K562 (cell line): ENCODE results near the gene CDK14. TPM values are rescaled to one million over a fixed set of nuclear protein-coding genes. Genes with fewer than 3 reads are reported as not detected.

ENCODE experiments used
- ATAC-seq: fragments of 200-7000 bp; cut with Tn5 transposase; 3 replicates; pipeline ENCODE4 v1.9.1; 2020; ENCODE audit warnings: moderate library complexity
- BruUV-seq: library from RNA; stranded (reverse); fragments of 400-500 nt; replicated peaks from 2 replicates; lab custom pipeline; 2021; lab: Mats Ljungman, UMichigan
- CTCF ChIA-PET: fragments of 300-600 bp; formaldehyde crosslinking; extraction: SDS; loops from one replicate; lab custom pipeline; 2021; ENCODE audit warnings: low intra/inter-chr PET ratio; lab: Yijun Ruan, JAX
- POLR2A ChIA-PET: fragments of 300-600, 350-650 bp; sonication (Branson Sonifier 250); formaldehyde crosslinking; extraction: SDS; loops from one replicate; lab custom pipeline; 2021; ENCODE audit warnings: antibody characterized with exemption, inconsistent platforms; lab: Yijun Ruan, JAX
- DNase-seq, 4 experiments: peaks; one replicate each; pipeline versions ENCODE4 v3.0.0 to v3.0.0-alpha.2; 2011 to 2018; ENCODE audit warnings: low spot score in 3 of 4, mixed read lengths in 3 of 4; ENCODE audit errors: extremely low read depth in 1 of 4
- FAIRE-seq: peaks from 2 replicates; lab custom pipeline; 2011; peaks lifted over from hg19 to GRCh38; lab: Jason Lieb, UNC
- H2AFZ ChIP-seq: 2 replicates; pipeline ENCODE4 v1.6.0; 2011; ENCODE audit warnings: low read depth, low read length, control low read depth, inconsistent platforms
- H3K27ac ChIP-seq: fragments of 200-600 bp; 3 replicates; pipeline ENCODE4 v1.8.0; 2011; ENCODE audit warnings: low read depth, mild to moderate bottlenecking, control low read depth, inconsistent platforms, low read length, moderate library complexity, mixed read lengths; ENCODE audit errors: extremely low read depth
- H3K27me3 ChIP-seq, 2 experiments: fragments of 300-600 bp in 1 of 2; 2 replicates in 1 of 2; 3 replicates in 1 of 2; pipeline versions ENCODE4 v1.6.0 to v1.8.0; 2011; ENCODE audit warnings: inconsistent platforms in 2 of 2, low read length in 2 of 2, mild to moderate bottlenecking in 1 of 2, mixed read lengths in 1 of 2, moderate library complexity in 1 of 2; ENCODE audit not compliant: control insufficient read depth in 2 of 2, insufficient read depth in 2 of 2
- H3K36me3 ChIP-seq: fragments of 300-600 bp; 3 replicates; pipeline ENCODE4 v1.8.0; 2011; ENCODE audit warnings: mild to moderate bottlenecking, low read length, inconsistent platforms; ENCODE audit not compliant: control insufficient read depth, insufficient read depth
- H3K4me1 ChIP-seq, 2 experiments: fragments of 200-600 bp in 1 of 2; replicated peaks in 1 of 2; 2 replicates in 1 of 2; 3 replicates in 1 of 2; pipeline versions ENCODE4 v1.5.1 to v1.8.0; 2011; ENCODE audit warnings: inconsistent platforms in 2 of 2, low read length in 2 of 2, mild to moderate bottlenecking in 1 of 2, mixed read lengths in 1 of 2, moderate library complexity in 1 of 2; ENCODE audit not compliant: control insufficient read depth in 2 of 2, insufficient read depth in 2 of 2
- H3K4me2 ChIP-seq: 2 replicates; pipeline ENCODE4 v1.6.1; 2011; ENCODE audit warnings: low read length, control low read depth, inconsistent platforms, mixed read lengths; ENCODE audit not compliant: insufficient read depth
- H3K4me3 ChIP-seq: fragments of 200-600 bp; sonication (generic), shearing (Covaris generic); 2 replicates; pipeline ENCODE4 v1.5.1; 2016; ENCODE audit warnings: control low read depth, inconsistent platforms
- H3K79me2 ChIP-seq: fragments of 200-600 bp; 3 replicates; pipeline ENCODE4 v1.8.0; 2011; ENCODE audit warnings: low read length, inconsistent platforms; ENCODE audit not compliant: control insufficient read depth, insufficient read depth
- H3K9ac ChIP-seq, 2 experiments: 2 replicates each; pipeline versions ENCODE4 v1.6.0 to v1.6.1; 2011; ENCODE audit warnings: low read depth in 2 of 2, low read length in 2 of 2, control low read depth in 1 of 2, inconsistent platforms in 1 of 2, mild to moderate bottlenecking in 1 of 2, mixed read lengths in 1 of 2; ENCODE audit not compliant: insufficient read depth in 1 of 2
- H3K9me1 ChIP-seq: one replicate; pipeline ENCODE4 v1.6.0; 2011; ENCODE audit warnings: inconsistent platforms, mild to moderate bottlenecking, low read length, moderate library complexity; ENCODE audit not compliant: control insufficient read depth, insufficient read depth
- H3K9me3 ChIP-seq: replicated peaks from 2 replicates; pipeline ENCODE4 v1.5.1; 2011; ENCODE audit warnings: low read depth, low read length, inconsistent platforms; ENCODE audit not compliant: control insufficient read depth, insufficient read depth
- H4K20me1 ChIP-seq: replicated peaks from 2 replicates; pipeline ENCODE4 v1.6.1; 2011; ENCODE audit warnings: low read length, inconsistent platforms, mixed read lengths; ENCODE audit not compliant: control insufficient read depth, insufficient read depth
- EZH2 ChIP-seq: IDR thresholded peaks from 2 replicates; pipeline ENCODE4 v1.6.1; 2012; ENCODE audit warnings: low read depth, mild to moderate bottlenecking, inconsistent platforms, low read length, borderline replicate concordance
- JUND ChIP-seq, 2 experiments: IDR thresholded peaks; 2 replicates in 1 of 2; 3 replicates in 1 of 2; pipeline ENCODE4 v1.6.1; 2011; ENCODE audit warnings: borderline replicate concordance in 2 of 2, low read depth in 2 of 2, low read length in 2 of 2, improper control_type of control experiment in 1 of 2, missing biosample characterization in 1 of 2, missing genetic modification characterization in 1 of 2, missing genetic modification reagents in 1 of 2
- KAT7 ChIP-seq: sonication (generic); formaldehyde crosslinking; IDR thresholded peaks from 2 replicates; pipeline ENCODE4 v1.8.0; 2022; ENCODE audit warnings: missing genetic modification reagents, mild to moderate bottlenecking, borderline replicate concordance
- MAFF ChIP-seq: IDR thresholded peaks from 2 replicates; pipeline ENCODE4 v1.6.1; 2012; ENCODE audit warnings: low read length, improper control_type of control experiment
- MED1 ChIP-seq: sonication (generic); formaldehyde crosslinking; IDR thresholded peaks from 2 replicates; pipeline ENCODE4 v1.8.1; 2023; ENCODE audit warnings: missing genetic modification reagents, borderline replicate concordance
- MYNN ChIP-seq, 2 experiments: sonication (generic); formaldehyde crosslinking in 1 of 2; IDR thresholded peaks; 2 replicates each; pipeline versions ENCODE4 v1.5.0 to v1.6.1; 2016 to 2020; ENCODE audit warnings: antibody characterized with exemption in 1 of 2, missing genetic modification reagents in 1 of 2
- NFATC3 ChIP-seq: fragments of 450-650 bp; IDR thresholded peaks from 2 replicates; pipeline ENCODE4 v1.6.1; 2017; ENCODE audit warnings: mild to moderate bottlenecking
- NFIX ChIP-seq: fragments of 250-450 bp; sonication (Bioruptor Pico); IDR thresholded peaks from 2 replicates; pipeline ENCODE4 v1.4.0; 2020; ENCODE audit warnings: low read depth, mild to moderate bottlenecking, moderate library complexity
- NR1H2 ChIP-seq: sonication (generic); formaldehyde crosslinking; IDR thresholded peaks from 2 replicates; pipeline ENCODE4 v1.4.0; 2020; ENCODE audit warnings: mild to moderate bottlenecking, missing genetic modification reagents
- SMARCA5 ChIP-seq: fragments of 450-650 bp; IDR thresholded peaks from 2 replicates; pipeline ENCODE4 v1.6.1; 2016
- ZBTB7A ChIP-seq: IDR thresholded peaks from 2 replicates; pipeline ENCODE4 v1.6.1; 2011; ENCODE audit warnings: low read depth, mild to moderate bottlenecking, low read length, moderate library complexity, borderline replicate concordance; ENCODE audit not compliant: control insufficient read depth
- ZNF589 ChIP-seq: fragments of 200-800 bp; sonication (Bioruptor generic); IDR thresholded peaks from 2 replicates; pipeline ENCODE4 v1.6.1; 2016; ENCODE audit warnings: low read depth, missing genetic modification characterization, missing compliant biosample characterization
- WGBS: fragments of 100-300 bp; shearing (Covaris generic); methylation state at CpG from one replicate; pipeline ENCODE4 v1.1.6; 2016; ENCODE audit warnings: low coverage, mixed read lengths; ENCODE audit not compliant: insufficient coverage; ENCODE audit errors: missing lambda C conversion rate; 5-methylcytosine and 5-hydroxymethylcytosine counted together
- in situ Hi-C: fragments of 300-500 bp; cut with MboI; formaldehyde crosslinking; loops from 4 replicates; pipeline ENCODE4 v1.15.0; 2018; ENCODE audit warnings: inconsistent platforms, mixed read lengths
- intact Hi-C: fragments of 100-400 bp; cut with micrococcal nuclease; formaldehyde crosslinking; loops from 2 replicates; pipeline ENCODE4 v1.14.2; 2022
- polyA plus RNA-seq, 8 experiments: library from polyadenylated mRNA; depleted of rRNA in 4 of 8; stranded (reverse) in 5 of 8; unstranded in 3 of 8; fragments of >200 nt; fragmentation: Nextera tagmentation in 2 of 8; fragmentation: Illumina TruSeq in 1 of 8; extraction: Ambion mirVana in 2 of 8; extraction: Trizol in 1 of 8; gene quantifications; 2 replicates each; pipeline versions ENCODE4 v1.2.1 to v1.2.3, GENCODE V29; 2011 to 2014; ENCODE audit warnings: inconsistent platforms in 1 of 8, missing spikeins in 1 of 8
- total RNA-seq, 7 experiments: library from RNA; depleted of rRNA in 6 of 7; stranded (reverse); fragments of >200 nt in 6 of 7; fragmentation: Illumina TruSeq in 2 of 7; extraction: Trizol in 2 of 7; gene quantifications; 2 replicates each; pipeline versions ENCODE4 v1.2.1 to v1.2.3, GENCODE V29; 2011 to 2021; ENCODE audit warnings: low replicate concordance in 1 of 7
- TF ChIP-seq, protein P1 (sequence below): fragments of 250-450 bp; sonication (Bioruptor Pico); IDR thresholded peaks from 2 replicates; pipeline ENCODE4 v1.5.0; 2021
- TF ChIP-seq, protein P2 (sequence below): sonication (generic); formaldehyde crosslinking; IDR thresholded peaks from 2 replicates; pipeline ENCODE4 v1.8.1; 2022; ENCODE audit warnings: missing genetic modification reagents
- TF ChIP-seq, protein P3 (sequence below): fragments of 450-650 bp; formaldehyde crosslinking; IDR thresholded peaks from 2 replicates; pipeline ENCODE4 v1.4.0; 2022; ENCODE audit warnings: missing genetic modification characterization

Gene CDK14
- total and polyA plus RNA-seq, 9 of the 15 experiments (the other 6 are each of a cell fraction or from before 2014, with no cell fraction given) = 0.03 to 0.91 (median 0.16) TPM

DNA sequence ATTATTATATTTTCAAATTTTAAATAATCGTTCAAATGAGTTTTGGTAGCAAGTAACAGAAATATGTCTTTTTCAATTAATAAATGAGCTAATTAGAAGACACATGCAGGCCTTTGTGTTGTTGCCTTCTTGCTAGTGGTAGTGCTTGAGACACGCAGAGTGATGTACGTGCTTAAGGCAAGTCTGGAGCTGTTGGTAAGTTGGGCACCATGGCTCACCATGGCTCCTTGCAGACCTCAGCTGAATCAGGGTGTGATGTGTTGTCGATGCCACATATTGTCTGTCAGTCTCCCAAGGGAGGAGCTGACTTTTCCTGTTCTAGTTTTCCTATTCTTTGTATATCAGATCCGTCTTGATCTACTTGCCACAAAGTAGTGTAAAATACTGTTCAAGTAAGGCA, 8.3 kb downstream of the CDK14 start:
- TF ChIP-seq MAFF (no peak), SMARCA5 (no peak), MED1 (CRISPR knock-in tag) (no peak), KAT7 (CRISPR knock-in tag) (no peak), JUND (IDR thresholded peaks at IDR 0.05; ENCODE audit: borderline replicate concordance, low read depth, low read length) (no peak), JUND (tag; IDR thresholded peaks at IDR 0.05; ENCODE audit: borderline replicate concordance, low read depth, low read length) (no peak), NFIX (CRISPR knock-in tag) (no peak), ZNF589 (CRISPR knock-in tag) (no peak), ZBTB7A (no peak), MYNN (IDR thresholded peaks at IDR 0.05) (no peak), MYNN (CRISPR knock-in tag; IDR thresholded peaks at IDR 0.05) (no peak), NFATC3 (no peak), NR1H2 (CRISPR knock-in tag) (no peak), EZH2 (no peak)
- TF ChIP-seq, protein P1, sequence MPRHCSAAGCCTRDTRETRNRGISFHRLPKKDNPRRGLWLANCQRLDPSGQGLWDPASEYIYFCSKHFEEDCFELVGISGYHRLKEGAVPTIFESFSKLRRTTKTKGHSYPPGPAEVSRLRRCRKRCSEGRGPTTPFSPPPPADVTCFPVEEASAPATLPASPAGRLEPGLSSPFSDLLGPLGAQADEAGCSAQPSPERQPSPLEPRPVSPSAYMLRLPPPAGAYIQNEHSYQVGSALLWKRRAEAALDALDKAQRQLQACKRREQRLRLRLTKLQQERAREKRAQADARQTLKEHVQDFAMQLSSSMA (CRISPR knock-in tag) = no peak
- TF ChIP-seq, protein P2, sequence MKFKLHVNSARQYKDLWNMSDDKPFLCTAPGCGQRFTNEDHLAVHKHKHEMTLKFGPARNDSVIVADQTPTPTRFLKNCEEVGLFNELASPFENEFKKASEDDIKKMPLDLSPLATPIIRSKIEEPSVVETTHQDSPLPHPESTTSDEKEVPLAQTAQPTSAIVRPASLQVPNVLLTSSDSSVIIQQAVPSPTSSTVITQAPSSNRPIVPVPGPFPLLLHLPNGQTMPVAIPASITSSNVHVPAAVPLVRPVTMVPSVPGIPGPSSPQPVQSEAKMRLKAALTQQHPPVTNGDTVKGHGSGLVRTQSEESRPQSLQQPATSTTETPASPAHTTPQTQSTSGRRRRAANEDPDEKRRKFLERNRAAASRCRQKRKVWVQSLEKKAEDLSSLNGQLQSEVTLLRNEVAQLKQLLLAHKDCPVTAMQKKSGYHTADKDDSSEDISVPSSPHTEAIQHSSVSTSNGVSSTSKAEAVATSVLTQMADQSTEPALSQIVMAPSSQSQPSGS (CRISPR knock-in tag) = no peak
- TF ChIP-seq, protein P3, sequence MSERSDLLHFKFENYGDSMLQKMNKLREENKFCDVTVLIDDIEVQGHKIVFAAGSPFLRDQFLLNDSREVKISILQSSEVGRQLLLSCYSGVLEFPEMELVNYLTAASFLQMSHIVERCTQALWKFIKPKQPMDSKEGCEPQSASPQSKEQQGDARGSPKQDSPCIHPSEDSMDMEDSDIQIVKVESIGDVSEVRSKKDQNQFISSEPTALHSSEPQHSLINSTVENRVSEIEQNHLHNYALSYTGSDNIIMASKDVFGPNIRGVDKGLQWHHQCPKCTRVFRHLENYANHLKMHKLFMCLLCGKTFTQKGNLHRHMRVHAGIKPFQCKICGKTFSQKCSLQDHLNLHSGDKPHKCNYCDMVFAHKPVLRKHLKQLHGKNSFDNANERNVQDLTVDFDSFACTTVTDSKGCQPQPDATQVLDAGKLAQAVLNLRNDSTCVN (CRISPR knock-in tag) = no peak
- CTCF ChIA-PET = no interaction called here
- no peak overlapping the region for H3K4me2 ChIP-seq
- H4K20me1 ChIP-seq = no peaks in the 10 kb centered on the region
- no TSS peak for BruUV-seq
- POLR2A ChIA-PET = no interaction called here
- H3K27ac ChIP-seq = no peak overlapping the region
- H3K36me3 ChIP-seq = no peaks in the 10 kb centered on the region
- FAIRE-seq (no peak), ATAC-seq (no peak), DNase-seq (no peak)
- H3K9me3 ChIP-seq = no peaks in the 10 kb centered on the region
- WGBS = 0% methylated on average over 5 of the region's 5 CpGs
- in situ Hi-C loops = no loop called here
- no peaks in the 10 kb centered on the region for H3K9me1 ChIP-seq
- no peak overlapping the region for H2AFZ ChIP-seq
- no peaks in the 10 kb centered on the region; a peak in 1 of 5 replicates for H3K27me3 ChIP-seq
- no peaks in the 10 kb centered on the region for H3K79me2 ChIP-seq
- no peak overlapping the region for H3K9ac ChIP-seq
- no peak overlapping the region for H3K4me3 ChIP-seq
- no peaks in the 10 kb centered on the region for H3K4me1 ChIP-seq
- intact Hi-C loops = no loop called here
